ENCODE results near the gene TOX2.
"Not testable (repeated sequence)": the region's sequence is repeated elsewhere in the genome, so short reads cannot be mapped to it uniquely, and the experiment has no call there.

Gene TOX2

GRCh38 chr20:44039147-44039546, 124.5 kb downstream of the TOX2 start:
- no peaks in the 10 kb centered on the region for H3K27me3 ChIP-seq (replicated peaks; ENCODE audit: control insufficient read depth, insufficient read depth, low read length)
- no peak overlapping the region for H3K4me3 ChIP-seq (replicated peaks; ENCODE audit: low read depth, low read length)
- H3K36me3 ChIP-seq (ENCODE audit: control insufficient read depth, insufficient read depth, low read length), result no peaks in the 10 kb centered on the region
- no peak for DNase-seq (ENCODE audit: extremely low read depth, insufficient read length)
- TF ChIP-seq CTCF (IDR thresholded peaks at IDR 0.05; ENCODE audit: insufficient read depth, low read length, poor library complexity, severe bottlenecking), result no peak

GRCh38 chr20:44039741-44040140, 125.1 kb downstream of the TOX2 start:
- no peak for TF ChIP-seq CTCF (IDR thresholded peaks at IDR 0.05; ENCODE audit: insufficient read depth, low read length, poor library complexity, severe bottlenecking)
- H3K4me3 ChIP-seq (replicated peaks; ENCODE audit: low read depth, low read length), result no peak overlapping the region
- no peaks in the 10 kb centered on the region for H3K27me3 ChIP-seq (replicated peaks; ENCODE audit: control insufficient read depth, insufficient read depth, low read length)
- H3K36me3 ChIP-seq (ENCODE audit: control insufficient read depth, insufficient read depth, low read length), result no peaks in the 10 kb centered on the region
- no peak for DNase-seq (ENCODE audit: extremely low read depth, insufficient read length)

GRCh38 chr20:44040202-44040915, 125.7 kb downstream of the TOX2 start:
- no peak overlapping the region for H3K4me3 ChIP-seq (replicated peaks; ENCODE audit: low read depth, low read length)
- TF ChIP-seq CTCF (IDR thresholded peaks at IDR 0.05; ENCODE audit: insufficient read depth, low read length, poor library complexity, severe bottlenecking), result no peak
- DNase-seq (ENCODE audit: extremely low read depth, insufficient read length), result no peak

GRCh38 chr20:44041001-44041400, 126.3 kb downstream of the TOX2 start:
- no peak for TF ChIP-seq CTCF (IDR thresholded peaks at IDR 0.05; ENCODE audit: insufficient read depth, low read length, poor library complexity, severe bottlenecking)
- Histone ChIP-seq H3K4me3 (replicated peaks; ENCODE audit: low read depth, low read length) (no peak overlapping the region), H3K27me3 (replicated peaks; ENCODE audit: control insufficient read depth, insufficient read depth, low read length) (no peaks in the 10 kb centered on the region), H3K36me3 (ENCODE audit: control insufficient read depth, insufficient read depth, low read length) (no peaks in the 10 kb centered on the region)
- DNase-seq (ENCODE audit: extremely low read depth, insufficient read length), result no peak

More at GRCh38 chr20:44040202-44040915, 125.7 kb downstream of the TOX2 start:
- Histone ChIP-seq H3K27me3 (replicated peaks; ENCODE audit: control insufficient read depth, insufficient read depth, low read length) (no peaks in the 10 kb centered on the region), H3K36me3 (ENCODE audit: control insufficient read depth, insufficient read depth, low read length) (no peaks in the 10 kb centered on the region)

- not testable (repeated sequence) for DNase-seq (ENCODE audit: extremely low read depth, insufficient read length); H3K4me3 ChIP-seq (replicated peaks; ENCODE audit: low read depth, low read length); H3K36me3 ChIP-seq (ENCODE audit: control insufficient read depth, insufficient read depth, low read length); H3K27me3 ChIP-seq (replicated peaks; ENCODE audit: control insufficient read depth, insufficient read depth, low read length)
These were observed 130.1 kb downstream of the TOX2 start for GRCh38 chr20:44044712-44045111.

GRCh38 chr20:44050327-44050726, 135.7 kb downstream of the TOX2 start:
- H3K27me3 ChIP-seq (replicated peaks; ENCODE audit: control insufficient read depth, insufficient read depth, low read length), result no peaks in the 10 kb centered on the region
- DNase-seq (ENCODE audit: extremely low read depth, insufficient read length), result no peak
- H3K36me3 ChIP-seq (ENCODE audit: control insufficient read depth, insufficient read depth, low read length), result no peaks in the 10 kb centered on the region; the same call in 1 of the 2 replicates
- no peak overlapping the region for H3K4me3 ChIP-seq (replicated peaks; ENCODE audit: low read depth, low read length)
- no peak for TF ChIP-seq CTCF (IDR thresholded peaks at IDR 0.05; ENCODE audit: insufficient read depth, low read length, poor library complexity, severe bottlenecking)
